AG09319 (cell line): ENCODE measurements around the gene SLC45A1.
A peak's percentile ranks its signal among the peaks of the same experiment; 100 is the strongest.

ENCODE experiments used
- DNase-seq: peaks from one replicate; pipeline ENCODE4 v3.0.0-alpha.2; 2010; ENCODE audit warnings: low read depth; ENCODE audit errors: extremely low read depth
- TF ChIP-seq, protein P1 (sequence below): IDR thresholded peaks from 2 replicates; pipeline ENCODE4 v1.5.1; 2011; ENCODE audit warnings: low read depth, mild to moderate bottlenecking, inconsistent platforms, low read length, moderate library complexity

The SLC45A1 gene

DNA sequence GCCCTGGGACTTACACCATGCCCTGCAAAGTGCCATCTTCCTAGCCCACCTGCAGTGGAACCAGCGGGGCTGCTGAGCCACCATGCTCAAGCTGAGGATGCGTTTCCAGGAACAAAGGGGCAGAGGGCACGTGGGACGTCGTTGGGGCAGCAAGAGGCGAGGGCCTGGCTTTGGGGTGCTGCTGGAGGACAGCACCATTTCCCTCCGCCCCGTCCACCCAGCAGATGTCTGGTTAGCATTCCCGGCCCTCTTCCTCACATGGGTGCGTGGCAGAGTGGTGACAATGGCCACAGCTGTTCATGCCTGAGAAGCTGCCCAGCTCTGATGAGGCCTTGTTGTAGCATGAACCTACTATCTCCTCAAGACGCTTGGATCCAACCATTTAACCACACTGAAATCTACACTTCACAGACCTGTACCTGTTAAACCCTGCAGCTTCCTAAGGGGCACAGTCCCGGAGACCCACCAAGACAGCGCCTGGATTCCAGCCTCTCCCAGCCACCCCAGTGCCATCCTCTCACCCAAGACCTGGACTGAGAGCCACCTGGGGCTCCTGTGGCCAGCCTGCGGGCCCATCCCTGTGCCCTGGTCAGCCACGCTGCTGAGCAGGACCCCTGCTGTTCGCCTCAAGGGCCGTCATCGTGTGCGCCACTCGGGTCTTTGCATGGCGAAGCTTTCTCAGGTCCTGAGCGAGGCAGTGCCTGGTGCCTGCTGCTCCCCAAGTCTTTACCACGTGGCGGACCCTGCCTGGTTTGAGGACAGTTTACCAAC lies 33.2 kb downstream of the SLC45A1 start:
- TF ChIP-seq, protein P1, sequence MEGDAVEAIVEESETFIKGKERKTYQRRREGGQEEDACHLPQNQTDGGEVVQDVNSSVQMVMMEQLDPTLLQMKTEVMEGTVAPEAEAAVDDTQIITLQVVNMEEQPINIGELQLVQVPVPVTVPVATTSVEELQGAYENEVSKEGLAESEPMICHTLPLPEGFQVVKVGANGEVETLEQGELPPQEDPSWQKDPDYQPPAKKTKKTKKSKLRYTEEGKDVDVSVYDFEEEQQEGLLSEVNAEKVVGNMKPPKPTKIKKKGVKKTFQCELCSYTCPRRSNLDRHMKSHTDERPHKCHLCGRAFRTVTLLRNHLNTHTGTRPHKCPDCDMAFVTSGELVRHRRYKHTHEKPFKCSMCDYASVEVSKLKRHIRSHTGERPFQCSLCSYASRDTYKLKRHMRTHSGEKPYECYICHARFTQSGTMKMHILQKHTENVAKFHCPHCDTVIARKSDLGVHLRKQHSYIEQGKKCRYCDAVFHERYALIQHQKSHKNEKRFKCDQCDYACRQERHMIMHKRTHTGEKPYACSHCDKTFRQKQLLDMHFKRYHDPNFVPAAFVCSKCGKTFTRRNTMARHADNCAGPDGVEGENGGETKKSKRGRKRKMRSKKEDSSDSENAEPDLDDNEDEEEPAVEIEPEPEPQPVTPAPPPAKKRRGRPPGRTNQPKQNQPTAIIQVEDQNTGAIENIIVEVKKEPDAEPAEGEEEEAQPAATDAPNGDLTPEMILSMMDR = no peak
- no peak for DNase-seq

DNA sequence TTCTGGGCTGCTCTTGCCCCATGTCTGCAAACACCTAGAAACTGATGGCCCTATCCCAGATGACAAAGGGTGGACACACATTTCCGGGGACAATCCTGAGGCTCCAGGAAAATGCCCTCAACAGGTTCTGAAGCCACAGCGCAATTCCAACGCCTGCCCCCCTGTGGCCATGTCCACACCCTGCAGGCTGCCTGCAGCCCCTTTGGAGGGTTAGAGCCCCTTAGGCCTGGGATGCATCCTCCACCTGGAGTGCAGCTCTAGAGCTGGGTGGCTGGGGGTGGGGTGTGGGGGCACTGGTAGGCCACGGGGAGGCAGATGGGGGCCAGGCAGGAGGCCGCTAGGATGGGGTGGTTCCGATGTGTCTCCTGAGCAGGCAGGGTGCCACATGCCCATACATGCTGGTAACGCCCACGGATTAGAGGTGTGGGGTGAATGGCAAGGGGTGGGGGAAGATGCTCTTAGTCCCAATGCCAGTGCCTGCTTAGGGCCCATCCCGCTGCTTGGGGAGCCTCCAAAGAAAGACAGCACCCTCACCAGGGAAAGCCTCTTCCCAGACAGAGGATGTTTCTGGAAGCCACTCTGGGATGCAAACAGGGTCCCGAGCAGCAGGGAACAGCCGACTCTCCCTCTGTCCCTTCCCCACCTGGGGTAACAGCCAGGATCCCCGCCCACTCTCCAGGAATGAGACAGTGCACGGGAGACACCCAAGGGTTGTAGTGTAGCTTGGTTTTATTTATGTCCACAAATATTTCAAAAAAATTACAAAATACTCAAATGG lies 34.0 kb downstream of the SLC45A1 start:
- TF ChIP-seq, protein P1 = peak; percentile 58
- DNase-seq = no peak

DNA sequence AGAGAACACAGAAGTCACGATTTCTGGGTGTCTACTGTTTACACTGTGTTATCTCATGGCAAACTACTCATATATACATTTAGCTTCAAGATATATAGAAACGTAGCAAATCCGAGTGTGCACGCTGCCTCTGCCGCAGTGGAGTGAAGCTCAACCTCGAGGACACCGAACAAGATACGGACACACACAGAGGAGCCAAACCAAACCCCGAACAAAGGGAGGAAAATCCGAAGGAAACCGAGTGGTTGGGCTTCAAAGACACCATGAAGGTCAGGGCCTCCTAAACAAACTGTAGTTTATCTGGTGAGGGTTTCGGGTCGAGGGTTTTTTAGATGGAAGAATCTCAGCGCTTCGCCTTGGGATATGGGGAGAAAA lies 34.5 kb downstream of the SLC45A1 start:
- DNase-seq = no peak
- TF ChIP-seq, protein P1 = no peak

DNA sequence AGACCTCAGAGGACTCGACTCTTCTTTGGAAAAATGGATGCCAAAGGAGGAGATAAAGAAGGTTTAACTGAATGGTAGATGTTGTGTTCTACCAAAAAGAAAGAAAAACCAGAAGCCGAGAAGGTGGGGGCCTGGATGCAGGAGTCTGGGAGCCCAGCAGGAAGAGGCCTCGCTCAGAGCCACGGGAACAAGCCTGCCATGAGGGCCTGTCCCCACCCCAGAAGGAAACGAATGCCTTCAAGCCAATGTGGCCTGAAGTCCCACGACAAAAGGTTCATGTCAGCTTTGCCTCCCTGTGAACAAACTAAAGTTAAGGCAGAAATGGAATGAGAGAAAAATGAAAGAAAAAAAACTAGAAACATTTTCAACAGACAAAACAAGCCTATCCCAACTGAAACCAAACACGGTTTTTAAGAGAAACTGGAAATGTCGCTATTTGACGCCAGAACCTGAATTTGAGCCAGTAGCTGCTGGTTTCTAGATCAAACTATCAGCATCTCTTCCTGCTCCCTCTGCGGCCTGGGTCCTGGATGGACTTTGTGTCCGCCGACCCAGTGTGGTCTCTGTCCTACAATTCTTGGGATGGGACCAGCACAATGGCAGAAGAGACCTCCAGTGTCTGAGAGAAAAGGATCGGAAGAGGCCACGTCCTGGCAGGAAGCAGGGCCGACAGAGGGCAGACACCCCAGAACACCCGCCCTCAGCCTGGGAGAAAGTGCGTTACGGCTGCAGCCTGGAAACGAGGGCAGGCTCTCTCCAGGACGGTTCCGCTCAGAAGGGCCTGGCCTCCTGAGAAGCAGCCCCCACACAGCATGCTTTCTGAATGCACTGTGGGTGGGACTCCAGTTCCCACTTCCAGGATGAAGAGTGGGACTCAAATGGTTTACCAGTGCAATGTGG lies 35.2 kb downstream of the SLC45A1 start:
- TF ChIP-seq, protein P1 = no peak
- no peak for DNase-seq

DNA sequence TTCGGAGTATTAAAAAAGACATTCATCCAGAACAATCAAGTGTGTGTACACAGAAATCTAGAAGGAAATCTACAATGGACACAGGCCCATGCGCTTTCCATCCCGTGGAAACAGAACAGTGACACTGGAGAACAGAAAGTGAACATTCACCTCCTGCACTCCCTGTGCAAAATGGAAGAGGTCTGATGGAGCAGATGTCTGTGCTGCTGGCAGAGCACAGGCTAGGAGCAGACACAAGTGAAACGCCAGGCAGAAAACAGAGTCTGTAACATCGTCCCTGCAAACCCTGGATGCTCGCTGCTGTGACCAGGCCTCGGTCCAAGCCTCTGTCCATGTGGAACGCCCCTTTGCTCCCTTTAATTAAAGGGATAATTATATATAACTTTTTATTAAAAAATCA lies 36.1 kb downstream of the SLC45A1 start:
- DNase-seq = no peak

DNA sequence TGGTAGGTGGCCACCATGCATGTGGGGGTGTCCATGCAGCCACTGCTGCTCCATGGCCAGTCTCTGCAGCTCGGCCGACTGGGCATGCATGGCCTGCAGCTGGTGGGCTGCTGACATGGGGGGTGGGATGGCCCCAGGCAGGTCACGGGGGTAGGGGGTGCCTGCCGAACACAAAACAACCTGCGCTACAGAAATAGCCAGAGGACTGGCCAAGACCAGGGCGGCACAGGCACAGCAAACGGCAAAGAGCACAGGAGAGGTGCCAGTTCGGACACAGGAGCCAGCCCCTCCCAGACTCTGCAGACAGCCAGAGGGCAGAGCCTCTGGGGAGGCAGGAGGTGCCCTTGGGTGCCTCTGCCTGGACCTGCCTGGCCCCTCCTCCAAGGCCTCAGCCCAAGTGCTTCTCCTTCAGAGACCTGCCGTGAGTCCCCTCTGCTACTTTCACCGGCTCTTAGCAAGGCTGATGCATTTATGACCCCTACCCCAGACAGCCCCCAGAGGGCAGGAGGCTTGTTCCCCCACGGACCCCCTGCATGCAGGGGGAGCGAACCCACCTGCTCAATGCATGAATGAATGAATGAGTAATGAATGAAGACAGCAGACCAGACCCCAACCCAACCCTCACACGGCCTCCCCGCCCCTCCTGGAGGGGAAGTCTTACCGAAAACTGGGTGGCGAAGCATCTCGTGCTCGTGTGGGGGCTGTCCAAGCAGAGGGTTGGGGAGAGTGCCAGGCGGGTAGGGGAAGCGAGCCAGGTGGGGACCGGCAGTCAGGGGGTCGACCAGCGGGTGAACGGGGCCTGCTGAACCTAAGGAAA lies 37.7 kb downstream of the SLC45A1 start:
- no peak for DNase-seq
- TF ChIP-seq, protein P1 = no peak

More for the DNA sequence above, 36.1 kb downstream of the SLC45A1 start:
- TF ChIP-seq, protein P1 = no peak
